H9 (cell line): Measurements from ENCODE around the gene ITGA7. TPM values are rescaled to one million over a fixed set of nuclear protein-coding genes. Genes with fewer than 3 reads are reported as not detected.
A peak's percentile ranks its signal among the peaks of the same experiment; 100 is the strongest.

Experiments
- DNase-seq: peaks from one replicate; pipeline ENCODE4 v3.0.0-alpha.2; 2017
- H2AFZ ChIP-seq: one replicate; pipeline ENCODE4 v1.6.1; 2013; ENCODE audit warnings: mild to moderate bottlenecking, low read length, control low read depth, moderate library complexity
- H2AK5ac ChIP-seq: 2 replicates; pipeline ENCODE4 v1.6.1; 2013; ENCODE audit warnings: low read length, control low read depth, mixed read lengths; ENCODE audit not compliant: insufficient read length
- H2BK120ac ChIP-seq: one replicate; pipeline ENCODE4 v1.6.1; 2013; ENCODE audit warnings: low read depth, mild to moderate bottlenecking, low read length, control low read depth, inconsistent platforms; ENCODE audit not compliant: poor library complexity, severe bottlenecking
- H2BK12ac ChIP-seq: 2 replicates; pipeline ENCODE4 v1.6.1; 2013; ENCODE audit warnings: low read length, control low read depth, mixed read lengths, low read depth; ENCODE audit not compliant: insufficient read length
- H2BK15ac ChIP-seq: 2 replicates; pipeline ENCODE4 v1.6.1; 2013; ENCODE audit warnings: low read depth, low read length, control low read depth
- H2BK20ac ChIP-seq: one replicate; pipeline ENCODE4 v1.6.1; 2013; ENCODE audit warnings: low read depth, mild to moderate bottlenecking, low read length, control low read depth, inconsistent platforms; ENCODE audit not compliant: poor library complexity, severe bottlenecking
- H2BK5ac ChIP-seq: 2 replicates; pipeline ENCODE4 v1.6.1; 2013; ENCODE audit warnings: low read length, control low read depth, mixed read lengths; ENCODE audit not compliant: insufficient read length
- H3K14ac ChIP-seq: 2 replicates; pipeline ENCODE4 v1.6.1; 2013; ENCODE audit warnings: low read length, control low read depth; ENCODE audit not compliant: insufficient read depth
- H3K18ac ChIP-seq: 2 replicates; pipeline ENCODE4 v1.6.1; 2013; ENCODE audit warnings: low read depth, mild to moderate bottlenecking, mixed read lengths, low read length, control low read depth; ENCODE audit not compliant: insufficient read length
- H3K23ac ChIP-seq: 2 replicates; pipeline ENCODE4 v1.6.1; 2013; ENCODE audit warnings: low read length, control low read depth, mixed read lengths, low read depth; ENCODE audit not compliant: insufficient read length
- H3K23me2 ChIP-seq: 2 replicates; pipeline ENCODE4 v1.6.1; 2013; ENCODE audit warnings: low read depth, mild to moderate bottlenecking, mixed read lengths, low read length, control low read depth; ENCODE audit not compliant: insufficient read length, poor library complexity, severe bottlenecking
- H3K27ac ChIP-seq: 2 replicates; pipeline ENCODE4 v1.5.1; 2013; ENCODE audit warnings: low read length, control low read depth, mixed read lengths, low read depth; ENCODE audit not compliant: insufficient read length
- H3K27me3 ChIP-seq: 2 replicates; pipeline ENCODE4 v1.6.1; 2013; ENCODE audit warnings: low read length, control low read depth, inconsistent platforms; ENCODE audit not compliant: insufficient read depth
- H3K4ac ChIP-seq: 2 replicates; pipeline ENCODE4 v1.6.1; 2013; ENCODE audit warnings: low read depth, mild to moderate bottlenecking, control low read depth, inconsistent platforms, low read length, moderate library complexity
- H3K4me1 ChIP-seq: 2 replicates; pipeline ENCODE4 v1.6.1; 2013; ENCODE audit warnings: low read length, control low read depth, inconsistent platforms; ENCODE audit not compliant: insufficient read depth
- H3K4me2 ChIP-seq: 2 replicates; pipeline ENCODE4 v1.6.1; 2013; ENCODE audit warnings: low read length, control low read depth, mixed read lengths; ENCODE audit not compliant: insufficient read length, insufficient read depth
- H3K56ac ChIP-seq: 2 replicates; pipeline ENCODE4 v1.6.1; 2013; ENCODE audit warnings: low read depth, mild to moderate bottlenecking, mixed read lengths, low read length, control low read depth; ENCODE audit not compliant: insufficient read length
- H3K79me1 ChIP-seq: 2 replicates; pipeline ENCODE4 v1.6.1; 2013; ENCODE audit warnings: low read depth, mild to moderate bottlenecking, moderate library complexity, low read length, control low read depth, inconsistent platforms; ENCODE audit not compliant: insufficient read depth, poor library complexity, severe bottlenecking
- H3K79me2 ChIP-seq: 2 replicates; pipeline ENCODE4 v1.6.1; 2013; ENCODE audit warnings: low read length, control low read depth, inconsistent platforms; ENCODE audit not compliant: insufficient read depth
- H3K9ac ChIP-seq: 2 replicates; pipeline ENCODE4 v1.6.1; 2013; ENCODE audit warnings: low read length, control low read depth, mixed read lengths; ENCODE audit not compliant: insufficient read length; ENCODE audit errors: extremely low read depth
- H3K9me3 ChIP-seq: one replicate; pipeline ENCODE4 v1.6.1; 2013; ENCODE audit warnings: low read depth, low read length, inconsistent platforms; ENCODE audit not compliant: control insufficient read depth
- H3T11ph ChIP-seq: one replicate; pipeline ENCODE4 v1.6.1; 2013; ENCODE audit warnings: mild to moderate bottlenecking, low read length, control low read depth, inconsistent platforms
- H4K20me1 ChIP-seq: one replicate; pipeline ENCODE4 v1.6.1; 2013; ENCODE audit not compliant: control insufficient read depth, insufficient read length, insufficient read depth
- H4K5ac ChIP-seq: 2 replicates; pipeline ENCODE4 v1.6.1; 2013; ENCODE audit warnings: low read depth, mild to moderate bottlenecking, mixed read lengths, low read length, control low read depth; ENCODE audit not compliant: insufficient read length
- H4K8ac ChIP-seq: replicated peaks from 2 replicates; pipeline ENCODE4 v1.6.1; 2013; ENCODE audit warnings: low read length, control low read depth, mixed read lengths, low read depth; ENCODE audit not compliant: insufficient read length
- H4K91ac ChIP-seq: 2 replicates; pipeline ENCODE4 v1.6.1; 2013; ENCODE audit warnings: low read depth, mild to moderate bottlenecking, moderate library complexity, mixed read lengths, low read length, control low read depth; ENCODE audit not compliant: insufficient read length
- H3K27ac Mint-ChIP-seq, 3 experiments: 2 replicates in 2 of 3; 3 replicates in 1 of 3; pipeline ENCODE4 v1.8.0; 2020 to 2021; ENCODE audit warnings: mixed read lengths in 3 of 3, mild to moderate bottlenecking in 1 of 3, moderate library complexity in 1 of 3
- H3K27me3 Mint-ChIP-seq: 2 replicates; pipeline ENCODE4 v1.8.0; 2021; ENCODE audit warnings: low read depth, mild to moderate bottlenecking, moderate library complexity, mixed read lengths
- H3K36me3 Mint-ChIP-seq, 3 experiments: 2 replicates in 2 of 3; 3 replicates in 1 of 3; pipeline ENCODE4 v1.8.0; 2020 to 2021; ENCODE audit warnings: low read depth in 3 of 3, mixed read lengths in 3 of 3; ENCODE audit not compliant: insufficient read depth in 1 of 3
- H3K4me1 Mint-ChIP-seq, 2 experiments: 2 replicates each; pipeline ENCODE4 v1.8.0; 2020; ENCODE audit warnings: mixed read lengths in 2 of 2
- H3K4me3 Mint-ChIP-seq, 2 experiments: 2 replicates in 1 of 2; 3 replicates in 1 of 2; pipeline ENCODE4 v1.8.0; 2020 to 2021; ENCODE audit warnings: mild to moderate bottlenecking in 2 of 2, mixed read lengths in 2 of 2, moderate library complexity in 1 of 2
- H3K9me3 Mint-ChIP-seq, 2 experiments: 2 replicates in 1 of 2; 3 replicates in 1 of 2; pipeline ENCODE4 v1.8.0; 2020; ENCODE audit warnings: mild to moderate bottlenecking in 2 of 2, mixed read lengths in 2 of 2, moderate library complexity in 1 of 2
- WGBS: extraction: QIAGEN DNeasy Blood & Tissue Kit; methylation state at CpG from one replicate; pipeline ENCODE4 v1.1.7; 2013; ENCODE audit warnings: missing lambda C conversion rate, low lambda C conversion rate, mixed read lengths; ENCODE audit not compliant: insufficient read length; ENCODE audit errors: extremely low coverage; 5-methylcytosine and 5-hydroxymethylcytosine counted together
- total RNA-seq: library from RNA; stranded (reverse); gene quantifications from 2 replicates; pipeline ENCODE4 v1.2.1, GENCODE V29; 2021
- TF ChIP-seq, protein P1 (sequence below): fragments of 200-600 bp; sonication (generic); conservative IDR thresholded peaks from 3 replicates; pipeline ENCODE4 v1.8.0; 2021; ENCODE audit warnings: antibody characterized with exemption, mild to moderate bottlenecking

The ITGA7 gene
- total RNA-seq, 1 experiment from 2014 or later: 119 TPM

DNA sequence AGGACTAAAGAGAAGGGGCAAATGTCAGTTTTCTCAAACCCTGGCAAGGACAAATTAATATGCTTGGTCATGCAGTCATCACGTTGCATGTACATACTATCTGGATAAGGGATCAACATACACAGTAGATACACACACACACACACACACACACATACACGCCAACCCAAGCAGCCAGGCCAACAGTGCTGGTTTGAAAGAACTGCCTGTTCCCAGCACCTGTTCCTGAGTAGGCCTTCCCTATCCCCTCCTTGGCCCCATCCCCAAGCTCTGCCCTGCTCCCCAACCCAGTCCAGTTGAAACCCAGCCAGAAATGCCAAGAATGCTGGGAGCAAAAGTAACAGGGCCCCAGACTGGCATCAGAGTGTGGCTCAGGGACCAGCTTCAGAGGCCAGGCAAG, 4.4 kb downstream of the ITGA7 start:
- H2BK15ac ChIP-seq: no peak overlapping the region

More for the DNA sequence above, 4.4 kb downstream of the ITGA7 start:
- Histone ChIP-seq H3K18ac (no peak overlapping the region), H3K27me3 (no peaks in the 10 kb centered on the region; the same call in 1 of the 2 replicates), H3K14ac (no peak overlapping the region), H3K23me2 (peaks cover 13% of the 10 kb centered on the region), H2BK5ac (no peak overlapping the region), H3K4me2 (no peak overlapping the region), H4K20me1 (peaks cover 7% of the 10 kb centered on the region), H3K23ac (no peak overlapping the region), H2AK5ac (no peak overlapping the region), H3K56ac (no peak overlapping the region), H3K4ac (no peak overlapping the region), H3K79me1 (peaks cover 5% of the 10 kb centered on the region), H3K4me1 (no peaks in the 10 kb centered on the region), H3K27ac (no peak overlapping the region), H2BK20ac (no peak overlapping the region), H3T11ph (no peak overlapping the region), H3K9me3 (no peaks in the 10 kb centered on the region), H2AFZ (no peak overlapping the region), H3K79me2 (no peaks in the 10 kb centered on the region; the same call in 1 of the 2 replicates), H2BK120ac (no peak overlapping the region), H4K5ac (no peak overlapping the region), H4K91ac (no peak overlapping the region), H4K8ac (no peak overlapping the region), H2BK12ac (no peak overlapping the region), H3K9ac (no peak overlapping the region)
- WGBS: no CpG with 5 or more reads among the region's 2 CpGs
- TF ChIP-seq, protein P1, sequence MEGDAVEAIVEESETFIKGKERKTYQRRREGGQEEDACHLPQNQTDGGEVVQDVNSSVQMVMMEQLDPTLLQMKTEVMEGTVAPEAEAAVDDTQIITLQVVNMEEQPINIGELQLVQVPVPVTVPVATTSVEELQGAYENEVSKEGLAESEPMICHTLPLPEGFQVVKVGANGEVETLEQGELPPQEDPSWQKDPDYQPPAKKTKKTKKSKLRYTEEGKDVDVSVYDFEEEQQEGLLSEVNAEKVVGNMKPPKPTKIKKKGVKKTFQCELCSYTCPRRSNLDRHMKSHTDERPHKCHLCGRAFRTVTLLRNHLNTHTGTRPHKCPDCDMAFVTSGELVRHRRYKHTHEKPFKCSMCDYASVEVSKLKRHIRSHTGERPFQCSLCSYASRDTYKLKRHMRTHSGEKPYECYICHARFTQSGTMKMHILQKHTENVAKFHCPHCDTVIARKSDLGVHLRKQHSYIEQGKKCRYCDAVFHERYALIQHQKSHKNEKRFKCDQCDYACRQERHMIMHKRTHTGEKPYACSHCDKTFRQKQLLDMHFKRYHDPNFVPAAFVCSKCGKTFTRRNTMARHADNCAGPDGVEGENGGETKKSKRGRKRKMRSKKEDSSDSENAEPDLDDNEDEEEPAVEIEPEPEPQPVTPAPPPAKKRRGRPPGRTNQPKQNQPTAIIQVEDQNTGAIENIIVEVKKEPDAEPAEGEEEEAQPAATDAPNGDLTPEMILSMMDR: no peak
- H3K4me3 Mint-ChIP-seq: no peak overlapping the region
- DNase-seq: no peak
- H3K27ac Mint-ChIP-seq: peak overlapping the region in 2 of 3 experiments; percentile 30 to 34; a peak in 3 of 7 replicates
- H3K9me3 Mint-ChIP-seq: no peaks in the 10 kb centered on the region
- H3K36me3 Mint-ChIP-seq: peaks cover 5 to 22% (median 12%) of the 10 kb centered on the region in 3 experiments; a peak in 6 of 7 replicates
- peaks cover 5% of the 10 kb centered on the region for H3K27me3 Mint-ChIP-seq
- peaks cover 27 to 31% of the 10 kb centered on the region in 2 experiments for H3K4me1 Mint-ChIP-seq
